ENCODE data around the gene MCRIP1. TPM values are rescaled to one million over a fixed set of nuclear protein-coding genes. Genes with fewer than 3 reads are reported as not detected.

The MCRIP1 gene
- total RNA-seq, 1 donor from 2014 or later = 106 TPM

DNA sequence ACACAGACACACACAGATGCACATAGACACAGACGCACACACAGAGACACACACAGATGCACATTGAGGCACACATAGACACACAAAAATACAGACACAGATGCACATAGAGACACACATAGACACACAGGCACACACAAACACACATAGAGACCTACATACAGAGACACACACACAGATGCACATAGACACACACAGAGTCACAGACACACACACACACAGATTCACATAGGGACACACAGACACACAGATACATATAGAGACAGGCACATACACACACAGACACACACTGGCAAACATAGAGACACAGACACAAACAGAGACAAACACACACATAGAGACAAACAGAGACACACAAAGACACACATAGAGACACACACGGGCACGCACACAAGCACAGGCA, 39.0 kb downstream of the MCRIP1 start:
- no peak overlapping the region for H3K4me3 Mint-ChIP-seq (ENCODE audit: unreplicated experiment)
- H3K36me3 Mint-ChIP-seq (ENCODE audit: low read depth, unreplicated experiment) = no peaks in the 10 kb centered on the region
- no peaks in the 10 kb centered on the region for H3K36me3 ChIP-seq (ENCODE audit: insufficient read depth, low read length)
- no peaks in the 10 kb centered on the region for H3K79me2 ChIP-seq (ENCODE audit: insufficient read depth, low read length)
- H4K20me1 ChIP-seq (ENCODE audit: insufficient read depth, low read length) = no peaks in the 10 kb centered on the region
- no peak overlapping the region for H3K27ac ChIP-seq (ENCODE audit: low read depth, low read length)
- H3K4me2 ChIP-seq (ENCODE audit: low read length) = no peak overlapping the region
- peaks cover under 1% of the 10 kb centered on the region for H3K27me3 Mint-ChIP-seq (ENCODE audit: low read depth, unreplicated experiment)
- no peak overlapping the region for H3K9ac ChIP-seq (ENCODE audit: low read length)
- no peak overlapping the region for H3K4me3 ChIP-seq (ENCODE audit: insufficient read depth, low read depth, low read length)
- no peak for FAIRE-seq
- no peaks in the 10 kb centered on the region for H3K27me3 ChIP-seq (ENCODE audit: insufficient read depth, low read length)
- H3K9me3 ChIP-seq (ENCODE audit: insufficient read depth, low read depth, low read length) = peaks cover 5% of the 10 kb centered on the region
- H3K4me1 Mint-ChIP-seq (ENCODE audit: low read depth, unreplicated experiment) = no peaks in the 10 kb centered on the region
- DNase-seq (ENCODE audit: low read depth) = no peak
- no peak overlapping the region for H3K27ac Mint-ChIP-seq (ENCODE audit: unreplicated experiment)
- TF ChIP-seq EZH2 (IDR thresholded peaks at IDR 0.05; ENCODE audit: insufficient read depth, low read length) (no peak), CTCF (IDR thresholded peaks at IDR 0.05; ENCODE audit: insufficient read depth, low read depth, low read length) (no peak)
- no peak overlapping the region for H2AFZ ChIP-seq (ENCODE audit: low read depth, low read length)
- H3K9me3 Mint-ChIP-seq (ENCODE audit: unreplicated experiment) = no peaks in the 10 kb centered on the region
- no peaks in the 10 kb centered on the region for H3K4me1 ChIP-seq (ENCODE audit: insufficient read depth, low read length)

- FAIRE-seq (no peak), DNase-seq (ENCODE audit: low read depth) (no peak)
- Mint-ChIP-seq H3K4me1 (ENCODE audit: low read depth, unreplicated experiment) (no peaks in the 10 kb centered on the region), H3K36me3 (ENCODE audit: low read depth, unreplicated experiment) (no peaks in the 10 kb centered on the region), H3K27ac (ENCODE audit: unreplicated experiment) (no peak overlapping the region), H3K9me3 (ENCODE audit: unreplicated experiment) (no peaks in the 10 kb centered on the region), H3K27me3 (ENCODE audit: low read depth, unreplicated experiment) (no peaks in the 10 kb centered on the region), H3K4me3 (ENCODE audit: unreplicated experiment) (no peak overlapping the region)
- Histone ChIP-seq H3K9ac (ENCODE audit: low read length) (no peak overlapping the region), H3K4me3 (ENCODE audit: insufficient read depth, low read depth, low read length) (no peak overlapping the region), H3K27me3 (ENCODE audit: insufficient read depth, low read length) (no peaks in the 10 kb centered on the region), H3K4me2 (ENCODE audit: low read length) (no peak overlapping the region), H3K9me3 (ENCODE audit: insufficient read depth, low read depth, low read length) (peaks cover 5% of the 10 kb centered on the region), H2AFZ (ENCODE audit: low read depth, low read length) (no peak overlapping the region), H4K20me1 (ENCODE audit: insufficient read depth, low read length) (no peaks in the 10 kb centered on the region), H3K27ac (ENCODE audit: low read depth, low read length) (no peak overlapping the region), H3K4me1 (ENCODE audit: insufficient read depth, low read length) (no peaks in the 10 kb centered on the region), H3K36me3 (ENCODE audit: insufficient read depth, low read length) (no peaks in the 10 kb centered on the region), H3K79me2 (ENCODE audit: insufficient read depth, low read length) (no peaks in the 10 kb centered on the region)
- no peak for TF ChIP-seq EZH2 (IDR thresholded peaks at IDR 0.05; ENCODE audit: insufficient read depth, low read length)
- no peak for TF ChIP-seq CTCF (IDR thresholded peaks at IDR 0.05; ENCODE audit: insufficient read depth, low read depth, low read length)
These were observed 40.1 kb downstream of the MCRIP1 start for GRCh38 chr17:81792675-81793615.

Other genes starting within 250 kb of the MCRIP1 start
- 125 and 127 TPM in 2 replicates for gene NPLOC4, start 196.2 kb downstream of the MCRIP1 start, total RNA-seq
- 2.7 and 3.2 TPM in 2 replicates for gene TSPAN10, start 196.1 kb downstream of the MCRIP1 start, total RNA-seq
- gene PDE6G, start 176.7 kb downstream of the MCRIP1 start, total RNA-seq = not detected in 2 replicates
- 22.0 and 28.5 TPM in 2 replicates for gene OXLD1, start 166.7 kb downstream of the MCRIP1 start, total RNA-seq
- 25.2 and 29.4 TPM in 2 replicates for gene CCDC137, start 166.6 kb downstream of the MCRIP1 start, total RNA-seq
- 38.6 and 40.4 TPM in 2 replicates for gene ARL16, start 149.5 kb downstream of the MCRIP1 start, total RNA-seq
- 106 and 122 TPM in 2 replicates for gene HGS, start 149.3 kb downstream of the MCRIP1 start, total RNA-seq
- gene MRPL12, start 129.9 kb downstream of the MCRIP1 start, total RNA-seq = 69.9 and 71.3 TPM in 2 replicates
- 7.9 and 9.3 TPM in 2 replicates for gene SLC25A10, start 121.0 kb downstream of the MCRIP1 start, total RNA-seq
- not detected in 2 replicates for gene GCGR, start 29.1 kb downstream of the MCRIP1 start, total RNA-seq
- 0.65 TPM in 1 of 2 replicates, not detected in the other for gene PPP1R27, start 1.8 kb upstream of the MCRIP1 start, total RNA-seq
- gene P4HB, start 27.2 kb upstream of the MCRIP1 start, total RNA-seq = 1,268 and 1,504 TPM in 2 replicates
- 352 and 367 TPM in 2 replicates for gene ARHGDIA, start 38.0 kb upstream of the MCRIP1 start, total RNA-seq
- 86.4 and 110 TPM in 2 replicates for gene ALYREF, start 58.3 kb upstream of the MCRIP1 start, total RNA-seq
- 104 and 113 TPM in 2 replicates for gene ANAPC11, start 58.4 kb upstream of the MCRIP1 start, total RNA-seq
- gene NPB, start 68.9 kb upstream of the MCRIP1 start, total RNA-seq = 2.0 and 2.7 TPM in 2 replicates
- gene PCYT2, start 78.1 kb upstream of the MCRIP1 start, total RNA-seq = 26.0 and 31.6 TPM in 2 replicates
- gene SIRT7, start 84.9 kb upstream of the MCRIP1 start, total RNA-seq = 26.5 and 30.2 TPM in 2 replicates
- 33.2 and 35.8 TPM in 2 replicates for gene MAFG, start 94.4 kb upstream of the MCRIP1 start, total RNA-seq
- gene PYCR1, start 104.0 kb upstream of the MCRIP1 start, total RNA-seq = 164 and 191 TPM in 2 replicates
- not detected in 2 replicates for gene MYADML2, start 113.9 kb upstream of the MCRIP1 start, total RNA-seq
- 0.89 and 1.7 TPM in 2 replicates for gene NOTUM, start 127.9 kb upstream of the MCRIP1 start, total RNA-seq
- gene ASPSCR1, start 144.3 kb upstream of the MCRIP1 start, total RNA-seq = 23.6 and 25.5 TPM in 2 replicates
- gene CENPX, start 189.6 kb upstream of the MCRIP1 start, total RNA-seq = 26.3 and 26.7 TPM in 2 replicates
- gene LRRC45, start 190.0 kb upstream of the MCRIP1 start, total RNA-seq = 6.2 and 6.6 TPM in 2 replicates
- 40.5 and 41.3 TPM in 2 replicates for gene RAC3, start 198.4 kb upstream of the MCRIP1 start, total RNA-seq
- 42.3 and 49.9 TPM in 2 replicates for gene DCXR, start 204.4 kb upstream of the MCRIP1 start, total RNA-seq
- gene RFNG, start 218.5 kb upstream of the MCRIP1 start, total RNA-seq = 40.2 and 41.9 TPM in 2 replicates
- gene GPS1, start 218.6 kb upstream of the MCRIP1 start, total RNA-seq = 91.4 and 102 TPM in 2 replicates
- gene DUS1L, start 232.5 kb upstream of the MCRIP1 start, total RNA-seq = 55.1 and 59.5 TPM in 2 replicates

Measured in astrocyte (in vitro differentiated cells and primary cell).